ENCODE data around the gene SUSD6. TPM values are rescaled to one million over a fixed set of nuclear protein-coding genes. Genes with fewer than 3 reads are reported as not detected.

Gene SUSD6
- polyA plus RNA-seq, 2 of the 4 experiments (the other 2 are of a cell fraction), result 4.3 to 7.0 TPM

DNA sequence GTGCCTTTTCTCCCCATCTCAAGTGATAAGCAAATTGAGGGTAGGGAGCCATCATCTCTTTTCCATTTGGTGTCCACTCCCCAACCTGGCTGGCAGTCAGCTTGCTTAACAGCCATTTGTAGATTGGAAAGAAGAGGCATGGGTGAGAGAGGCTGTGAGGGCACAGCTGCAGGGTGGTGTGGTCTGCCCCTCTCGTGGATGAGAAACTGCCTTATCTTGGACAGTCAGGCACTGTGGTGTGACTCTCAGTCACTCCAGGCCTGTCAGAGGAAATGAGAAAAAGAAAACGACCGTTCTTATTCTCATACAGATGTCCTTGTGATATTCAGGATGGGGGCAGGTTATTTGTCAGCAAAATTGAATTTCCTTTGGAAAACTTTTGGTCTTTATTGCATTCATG lies 90.5 kb downstream of the SUSD6 start:
- no peak overlapping the region for H3K4me2 ChIP-seq
- no peaks in the 10 kb centered on the region for H3K9me3 ChIP-seq
- POLR2A ChIA-PET, result no interaction called here
- TF ChIP-seq, protein P1, sequence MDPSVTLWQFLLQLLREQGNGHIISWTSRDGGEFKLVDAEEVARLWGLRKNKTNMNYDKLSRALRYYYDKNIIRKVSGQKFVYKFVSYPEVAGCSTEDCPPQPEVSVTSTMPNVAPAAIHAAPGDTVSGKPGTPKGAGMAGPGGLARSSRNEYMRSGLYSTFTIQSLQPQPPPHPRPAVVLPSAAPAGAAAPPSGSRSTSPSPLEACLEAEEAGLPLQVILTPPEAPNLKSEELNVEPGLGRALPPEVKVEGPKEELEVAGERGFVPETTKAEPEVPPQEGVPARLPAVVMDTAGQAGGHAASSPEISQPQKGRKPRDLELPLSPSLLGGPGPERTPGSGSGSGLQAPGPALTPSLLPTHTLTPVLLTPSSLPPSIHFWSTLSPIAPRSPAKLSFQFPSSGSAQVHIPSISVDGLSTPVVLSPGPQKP (IDR thresholded peaks at IDR 0.05; ENCODE audit: low read depth, low read length), result no peak
- TF ChIP-seq BHLHE40 (IDR thresholded peaks at IDR 0.05; ENCODE audit: low read depth, low read length), result no peak
- no peak for TF ChIP-seq CEBPB (IDR thresholded peaks at IDR 0.05)
- TF ChIP-seq HOXB13 (CRISPR knock-in tag; IDR thresholded peaks at IDR 0.05; ENCODE audit: low read depth), result no peak
- no peak for TF ChIP-seq HMGXB4 (CRISPR knock-in tag; IDR thresholded peaks at IDR 0.05; ENCODE audit: borderline replicate concordance)
- no peak for TF ChIP-seq ZFP36 (IDR thresholded peaks at IDR 0.05; ENCODE audit: borderline replicate concordance, partially characterized antibody)
- TF ChIP-seq POLR2AphosphoS2 (conservative IDR thresholded peaks at IDR 0.05; ENCODE audit: low read length), result no peak
- TF ChIP-seq NR3C1 (IDR thresholded peaks at IDR 0.05), result no peak
- TF ChIP-seq E2F6 (IDR thresholded peaks at IDR 0.05; ENCODE audit: borderline replicate concordance, low read depth), result no peak
- no peak for TF ChIP-seq RFX5 (IDR thresholded peaks at IDR 0.05)
- no peak for TF ChIP-seq PHF8 (IDR thresholded peaks at IDR 0.05; ENCODE audit: borderline replicate concordance, low read depth)
- TF ChIP-seq RCOR1 (IDR thresholded peaks at IDR 0.05; ENCODE audit: low read depth, low read length), result no peak
- no peak for TF ChIP-seq ZNF302 (CRISPR knock-in tag; IDR thresholded peaks at IDR 0.05)
- no peak for TF ChIP-seq SREBF2 (IDR thresholded peaks at IDR 0.05)
- no peak for TF ChIP-seq ZC3H11A (IDR thresholded peaks at IDR 0.05)
- TF ChIP-seq MAX (IDR thresholded peaks at IDR 0.05), result no peak
- no peak for TF ChIP-seq HEYL (CRISPR knock-in tag; IDR thresholded peaks at IDR 0.05)
- no peak for TF ChIP-seq FOXS1 (CRISPR knock-in tag; IDR thresholded peaks at IDR 0.05)
- TF ChIP-seq JUN (IDR thresholded peaks at IDR 0.05), result no peak
- no peak for TF ChIP-seq KDM5A (IDR thresholded peaks at IDR 0.05)
- 61% methylated on average over 3 of the region's 3 CpGs for WGBS (ENCODE audit: missing lambda C conversion rate)
- no peaks in the 10 kb centered on the region for H3K4me1 ChIP-seq
- DNase-seq (ENCODE audit: low read depth in 1 of 2, low spot score in 1 of 2) (no peak), ATAC-seq (no peak), FAIRE-seq (no peak)
- CTCF ChIA-PET, result interaction anchor here (1.2 to 1.6 kb wide), 2 partner anchors 12 to 26 kb away, joined by 5 read pairs; no protein-coding TSS in a partner anchor
- no peak overlapping the region for H3K27ac ChIP-seq
- no peak overlapping the region for H3K4me3 ChIP-seq

DNA sequence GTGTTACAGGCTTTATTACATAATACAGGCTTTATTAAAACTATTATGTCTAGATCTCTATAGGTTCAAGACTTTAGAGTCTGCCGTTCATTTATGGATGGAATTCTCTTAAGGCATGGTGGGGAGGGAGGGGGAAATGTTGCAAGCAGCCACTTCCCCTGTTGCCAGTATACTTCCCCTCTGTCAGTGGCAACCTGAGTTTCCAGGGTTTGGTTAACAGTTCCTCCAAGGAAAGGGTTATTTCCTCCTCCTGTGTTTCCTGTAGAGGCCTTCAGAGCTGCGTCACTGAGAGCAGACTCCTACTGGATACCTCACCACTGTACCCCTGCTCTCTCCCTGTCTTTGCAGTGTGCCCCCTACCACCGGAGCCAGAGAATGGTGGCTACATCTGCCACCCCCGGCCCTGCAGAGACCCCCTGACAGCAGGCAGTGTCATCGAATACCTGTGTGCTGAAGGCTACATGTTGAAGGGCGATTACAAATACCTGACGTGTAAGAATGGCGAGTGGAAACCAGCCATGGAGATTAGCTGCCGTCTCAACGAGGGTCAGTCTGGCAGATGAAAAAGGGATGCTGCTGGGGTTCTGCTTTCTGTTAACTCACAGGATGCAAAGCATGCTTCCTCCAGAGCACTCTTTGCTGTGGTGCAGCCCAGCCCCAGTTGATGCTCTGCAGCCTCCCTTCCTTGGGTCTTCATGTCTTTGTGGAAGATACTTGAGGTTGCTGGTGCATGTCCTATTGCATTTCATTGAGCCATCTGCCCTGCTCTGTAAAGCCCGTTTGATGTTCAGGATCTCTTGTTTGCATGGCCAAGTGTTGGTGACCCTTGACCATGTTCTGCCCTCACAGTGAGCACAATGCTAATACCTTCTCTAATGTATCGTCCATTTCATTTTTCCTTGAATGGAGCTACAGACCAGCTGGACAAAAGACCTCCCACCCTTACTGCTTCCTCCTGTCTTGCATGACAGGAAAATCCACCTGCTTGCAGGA lies 91.9 kb downstream of the SUSD6 start:
- DNase-seq (ENCODE audit: low read depth in 1 of 2, low spot score in 1 of 2) (no peak), FAIRE-seq (no peak), ATAC-seq (no peak)
- Histone ChIP-seq H3K4me1 (no peaks in the 10 kb centered on the region), H3K27ac (no peak overlapping the region), H3K4me3 (no peak overlapping the region), H3K4me2 (no peak overlapping the region), H3K9me3 (no peaks in the 10 kb centered on the region)
- CTCF ChIA-PET, result interaction anchor here (0.8 to 2.6 kb wide), 6 partner anchors 10 to 118 kb away, joined by 3 to 9 read pairs (median 4); no protein-coding TSS in a partner anchor
- no peak for TF ChIP-seq HOXB13 (CRISPR knock-in tag; IDR thresholded peaks at IDR 0.05; ENCODE audit: low read depth)
- no peak for TF ChIP-seq E2F6 (IDR thresholded peaks at IDR 0.05; ENCODE audit: borderline replicate concordance, low read depth)
- TF ChIP-seq POLR2AphosphoS2 (conservative IDR thresholded peaks at IDR 0.05; ENCODE audit: low read length), result no peak
- TF ChIP-seq MYC (IDR thresholded peaks at IDR 0.05; ENCODE audit: borderline replicate concordance, low read length), result no peak
- no peak for TF ChIP-seq RAD21 (conservative IDR thresholded peaks at IDR 0.05 in 1 of 2, IDR thresholded peaks at IDR 0.05 in 1 of 2)
- no peak for TF ChIP-seq PBX3 (IDR thresholded peaks at IDR 0.05)
- no peak for TF ChIP-seq RFX5 (IDR thresholded peaks at IDR 0.05)
- no peak for TF ChIP-seq ZSCAN20 (CRISPR knock-in tag; IDR thresholded peaks at IDR 0.05)
- no peak for TF ChIP-seq ZC3H11A (IDR thresholded peaks at IDR 0.05)
- TF ChIP-seq JUN (IDR thresholded peaks at IDR 0.05), result no peak
- TF ChIP-seq FOSL2 (IDR thresholded peaks at IDR 0.05), result no peak
- TF ChIP-seq FOSL2 (CRISPR knock-in tag; IDR thresholded peaks at IDR 0.05), result no peak
- no peak for TF ChIP-seq RNF2 (IDR thresholded peaks at IDR 0.05; ENCODE audit: borderline replicate concordance, low read depth)
- no peak for TF ChIP-seq CBX2 (IDR thresholded peaks at IDR 0.05; ENCODE audit: borderline replicate concordance, low read depth)
- WGBS (ENCODE audit: missing lambda C conversion rate), result 83% methylated on average over 10 of the region's 12 CpGs
- POLR2A ChIA-PET, result no interaction called here
